Lung (tissue), 12 donors: ENCODE data around the gene TP73. TPM values are rescaled to one million over a fixed set of nuclear protein-coding genes. Genes with fewer than 3 reads are reported as not detected.

ENCODE experiments used
- ATAC-seq: fragments of 200-7000 bp; cut with Tn5 transposase; one replicate; pipeline ENCODE4 v1.9.1; 2020; ENCODE audit warnings: moderate number of reproducible peaks; ENCODE audit not compliant: insufficient read depth, low FRiP score
- DNase-seq, 3 donors: peaks; one replicate each; pipeline ENCODE4 v3.0.0-alpha.2; 2013 to 2017
- H3K27ac ChIP-seq, 2 donors: one replicate each; pipeline ENCODE4 v1.5.1; 2013; ENCODE audit warnings: mild to moderate bottlenecking in 2 of 2, moderate library complexity in 2 of 2, control low read depth in 1 of 2, inconsistent platforms in 1 of 2, low read depth in 1 of 2, low read length in 1 of 2
- H3K27me3 ChIP-seq, 3 donors: one replicate each; pipeline ENCODE4 v1.5.1; 2013; ENCODE audit warnings: low read length in 2 of 3; ENCODE audit not compliant: control insufficient read depth in 3 of 3, insufficient read depth in 3 of 3
- H3K36me3 ChIP-seq, 4 donors: one replicate each; pipeline ENCODE4 v1.5.1; 2013; ENCODE audit warnings: low read length in 4 of 4, mild to moderate bottlenecking in 1 of 4, moderate library complexity in 1 of 4; ENCODE audit not compliant: control insufficient read depth in 4 of 4, insufficient read depth in 4 of 4
- H3K4me1 ChIP-seq, 5 donors: one replicate each; pipeline ENCODE4 v1.5.1; 2013; ENCODE audit warnings: low read length in 5 of 5, mild to moderate bottlenecking in 2 of 5, moderate library complexity in 1 of 5; ENCODE audit not compliant: control insufficient read depth in 5 of 5, insufficient read depth in 5 of 5
- H3K4me3 ChIP-seq: one replicate; pipeline ENCODE4 v1.5.1; 2013; ENCODE audit warnings: mild to moderate bottlenecking, control low read depth, moderate library complexity
- H3K9ac ChIP-seq, 2 donors: one replicate each; pipeline ENCODE4 v1.5.1; 2013; ENCODE audit warnings: low read length in 2 of 2, control low read depth in 1 of 2; ENCODE audit not compliant: insufficient read depth in 1 of 2
- H3K9me3 ChIP-seq, 4 donors: one replicate each; pipeline ENCODE4 v1.5.1; 2013; ENCODE audit warnings: low read length in 3 of 4, mild to moderate bottlenecking in 1 of 4, moderate library complexity in 1 of 4; ENCODE audit not compliant: control insufficient read depth in 4 of 4, insufficient read depth in 3 of 4
- CTCF ChIP-seq: IDR thresholded peaks from 2 replicates; pipeline ENCODE4 v1.5.1; 2012; ENCODE audit warnings: mild to moderate bottlenecking; ENCODE audit errors: control extremely low read depth, extremely low read depth
- WGBS, 2 donors: extraction: QIAGEN DNeasy Blood & Tissue Kit; methylation state at CpG; one replicate each; pipeline ENCODE4 v1.1.7; 2013; 5-methylcytosine and 5-hydroxymethylcytosine counted together
- polyA plus RNA-seq, 2 donors: library from polyadenylated mRNA; stranded (reverse); fragments of 200-250 nt; gene quantifications; one replicate each; pipeline ENCODE4 v1.2.1, GENCODE V29; 2013
- total RNA-seq, 2 donors: library from RNA; depleted of rRNA in 1 of 2; stranded (reverse); fragments of >200 nt in 1 of 2; gene quantifications; one replicate each; pipeline ENCODE4 v1.2.1, GENCODE V29; 2014 to 2021
- donor health status: control.
- donor health status: control.
- donor health status: Bipolar disorder and iron deficiency.
- donor health status: healthy.
- donor health status: DM: yes; HTN: yes; CAD: no.

Gene TP73
- total and polyA plus RNA-seq, 4 donors = 1.7 to 12.3 (median 2.2) TPM

- peak in 2 of 3 donors; percentile 42 to 53 for DNase-seq
- H3K27me3 ChIP-seq = no peaks in the 10 kb centered on the region
- peaks cover 0 to 9% (median 4%) of the 10 kb centered on the region in 4 donors for H3K36me3 ChIP-seq
- TF ChIP-seq CTCF = no peak
- WGBS, 2 donors = 49 to 55% methylated on average over 24 of the region's 24 CpGs
- H3K9ac ChIP-seq = no peak overlapping the region
- no peaks in the 10 kb centered on the region for H3K9me3 ChIP-seq
- H3K4me1 ChIP-seq = peaks cover 0 to 60% (median 25%) of the 10 kb centered on the region in 5 donors
- ATAC-seq = no peak
- no peak overlapping the region for H3K4me3 ChIP-seq
- no peak overlapping the region for H3K27ac ChIP-seq
Measured at GRCh38 chr1:3609769-3610526, 42.4 kb upstream of the TP73 start.

GRCh38 chr1:3610527-3611169 lies 41.7 kb upstream of the TP73 start:
- whole genome bisulfite sequencing, 2 donors = 2% methylated on average over 27 of the region's 27 CpGs
- no peak for ATAC-seq
- TF ChIP-seq CTCF = no peak
- peak; percentile 92 to 98 (median 96) for DNase-seq
- Histone ChIP-seq H3K27ac (peak overlapping the region in 1 of 2 donors; percentile 32), H3K9ac (no peak overlapping the region), H3K4me3 (peak overlapping the region; percentile 41), H3K36me3 (peaks cover 0 to 7% (median 1%) of the 10 kb centered on the region in 4 donors), H3K9me3 (no peaks in the 10 kb centered on the region), H3K4me1 (peaks cover 0 to 62% (median 18%) of the 10 kb centered on the region in 5 donors), H3K27me3 (no peaks in the 10 kb centered on the region)

GRCh38 chr1:3611170-3612019 lies 40.9 kb upstream of the TP73 start, which contains the start of gene MEGF6:
TSS of gene MEGF6 (minus strand) at chr1:3611508. CDS start at chr1:3611268, 240 bp downstream.
- TF ChIP-seq CTCF = no peak
- Histone ChIP-seq H3K9ac (no peak within 1 kb of the TSS), H3K27me3 (no peaks in the 10 kb centered on the region), H3K36me3 (peaks cover 0 to 4% (median 0%) of the 10 kb centered on the region in 4 donors), H3K9me3 (no peaks in the 10 kb centered on the region), H3K4me1 (peaks cover 0 to 62% (median 18%) of the 10 kb centered on the region in 5 donors), H3K27ac (peak within 1 kb of the TSS in 1 of 2 donors; percentile 32), H3K4me3 (peak within 1 kb of the TSS; percentile 41)
- WGBS, 2 donors = 1% methylated on average over 67 to 87 of the region's 87 CpGs
- peak; percentile 36 for ATAC-seq
- DNase-seq = peak; percentile 95 to 98 (median 96)
